Fibroblast of upper back skin (primary cell): ENCODE results near the gene TXNRD2.
"Not testable (repeated sequence)": the region's sequence is repeated elsewhere in the genome, so short reads cannot be mapped to it uniquely, and the experiment has no call there.

Source experiments
- DNase-seq: peaks from one replicate; pipeline ENCODE4 v3.0.0-alpha.2; 2013

The TXNRD2 gene

GRCh38 chr22:19841641-19842392 lies 99.8 kb downstream of the TXNRD2 start:
- DNase-seq: no peak

GRCh38 chr22:19840955-19841640 lies 100.5 kb downstream of the TXNRD2 start:
- DNase-seq: no peak

GRCh38 chr22:19840059-19840458 lies 101.6 kb downstream of the TXNRD2 start:
- DNase-seq: no peak

GRCh38 chr22:19837915-19838314 lies 103.7 kb downstream of the TXNRD2 start:
- no peak for DNase-seq

- peak; percentile 25 for DNase-seq
Observed at GRCh38 chr22:19836512-19836911, 105.1 kb downstream of the TXNRD2 start.

GRCh38 chr22:19834599-19834998 lies 107.0 kb downstream of the TXNRD2 start:
- DNase-seq: no peak

GRCh38 chr22:19833327-19833726 lies 108.3 kb downstream of the TXNRD2 start:
- not testable (repeated sequence) for DNase-seq

- DNase-seq: no peak
Observed at GRCh38 chr22:19832476-19833108, 109.0 kb downstream of the TXNRD2 start.

GRCh38 chr22:19831979-19832378 lies 109.6 kb downstream of the TXNRD2 start:
- not testable (repeated sequence) for DNase-seq

GRCh38 chr22:19831016-19831415 lies 110.6 kb downstream of the TXNRD2 start:
- no peak for DNase-seq

- DNase-seq: no peak
Observed at GRCh38 chr22:19828035-19828401, 113.6 kb downstream of the TXNRD2 start.

- no peak for DNase-seq
Observed at GRCh38 chr22:19827341-19828034, 114.1 kb downstream of the TXNRD2 start.

- no peak for DNase-seq
Observed at GRCh38 chr22:19826619-19826950, 115.0 kb downstream of the TXNRD2 start.

- no peak for DNase-seq
Observed at GRCh38 chr22:19825904-19826618, 115.6 kb downstream of the TXNRD2 start.
